ENCODE results near the gene TP73.

GRCh38 chr1:3775490-3776230 lies 123.3 kb downstream of the TP73 start:
- peak; percentile 38 to 63 (median 52) for TF ChIP-seq CTCF (IDR thresholded peaks at IDR 0.05)
- TF ChIP-seq POLR2A (IDR thresholded peaks at IDR 0.05): no peak

Data from right lobe of liver (tissue), 4 donors.